ENCODE data around the gene WDFY4.

WDFY4 gene

DNA sequence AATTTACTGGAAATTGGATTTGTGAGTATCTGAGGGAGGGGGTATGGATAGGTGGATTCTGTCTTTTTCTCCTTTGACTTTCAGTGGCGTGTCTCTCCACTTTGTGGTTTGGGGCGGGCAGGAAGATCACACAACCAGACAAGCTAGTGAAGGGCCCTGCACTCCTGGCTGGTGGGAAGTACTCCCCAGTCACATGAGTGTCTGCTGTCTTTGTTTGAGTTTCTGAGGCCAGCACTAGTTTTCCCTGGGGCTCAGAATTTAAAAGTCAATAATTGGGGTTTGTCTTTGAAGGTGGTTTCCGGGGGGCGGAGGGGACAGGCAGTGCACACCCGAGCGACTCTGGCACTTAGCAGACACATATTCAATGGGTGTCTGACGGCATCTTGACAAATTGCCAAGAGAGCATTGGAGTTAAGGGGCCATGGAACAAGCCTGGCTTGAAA lies 120.1 kb downstream of the WDFY4 start:
- H3K36me3 ChIP-seq (ENCODE audit: low read length) = peaks cover 14% of the 10 kb centered on the region
- no peaks in the 10 kb centered on the region for H3K9me2 ChIP-seq (replicated peaks; ENCODE audit: insufficient read depth, low read length)
- no peak overlapping the region for H3K9ac ChIP-seq (ENCODE audit: low read length)
- H3K9me3 ChIP-seq (ENCODE audit: insufficient read depth, low read length) = no peaks in the 10 kb centered on the region
- TF ChIP-seq EZH2phosphoT487 (conservative IDR thresholded peaks at IDR 0.05; ENCODE audit: low read length) = no peak
- no peak for TF ChIP-seq CTCF (IDR thresholded peaks at IDR 0.05; ENCODE audit: insufficient read depth, low read length, poor library complexity, severe bottlenecking)
- H3K4me3 ChIP-seq (ENCODE audit: insufficient read depth, low read length, poor library complexity, severe bottlenecking) = no peak overlapping the region
- H3K27ac ChIP-seq (ENCODE audit: low read depth, low read length) = no peak overlapping the region
- H3K4me2 ChIP-seq (ENCODE audit: low read depth, low read length, poor library complexity, severe bottlenecking) = no peak overlapping the region
- no peak overlapping the region for H2AFZ ChIP-seq (ENCODE audit: low read depth, low read length, severe bottlenecking)
- H3K27me3 ChIP-seq (ENCODE audit: low read length) = no peaks in the 10 kb centered on the region
- no peaks in the 10 kb centered on the region for H3K79me2 ChIP-seq (ENCODE audit: insufficient read depth, low read length)
- H3F3A ChIP-seq (ENCODE audit: insufficient read depth) = no peaks in the 10 kb centered on the region
- no peaks in the 10 kb centered on the region for H4K20me1 ChIP-seq (ENCODE audit: low read depth, low read length)

- Histone ChIP-seq H4K20me1 (ENCODE audit: low read depth, low read length) (no peaks in the 10 kb centered on the region), H3K9me2 (replicated peaks; ENCODE audit: insufficient read depth, low read length) (no peaks in the 10 kb centered on the region), H3K9me3 (ENCODE audit: insufficient read depth, low read length) (no peaks in the 10 kb centered on the region), H3K79me2 (ENCODE audit: insufficient read depth, low read length) (no peaks in the 10 kb centered on the region), H3K4me3 (ENCODE audit: insufficient read depth, low read length, poor library complexity, severe bottlenecking) (no peak overlapping the region), H3K4me2 (ENCODE audit: low read depth, low read length, poor library complexity, severe bottlenecking) (no peak overlapping the region), H3K36me3 (ENCODE audit: low read length) (peaks cover 14% of the 10 kb centered on the region), H3F3A (ENCODE audit: insufficient read depth) (no peaks in the 10 kb centered on the region), H3K27ac (ENCODE audit: low read depth, low read length) (no peak overlapping the region), H3K9ac (ENCODE audit: low read length) (no peak overlapping the region), H3K27me3 (ENCODE audit: low read length) (no peaks in the 10 kb centered on the region), H2AFZ (ENCODE audit: low read depth, low read length, severe bottlenecking) (no peak overlapping the region)
- no peak for TF ChIP-seq EZH2phosphoT487 (conservative IDR thresholded peaks at IDR 0.05; ENCODE audit: low read length)
- TF ChIP-seq CTCF (IDR thresholded peaks at IDR 0.05; ENCODE audit: insufficient read depth, low read length, poor library complexity, severe bottlenecking) = no peak
Observed at GRCh38 chr10:48805411-48805810, 120.7 kb downstream of the WDFY4 start.

GRCh38 chr10:48805848-48806247 lies 121.2 kb downstream of the WDFY4 start:
- Histone ChIP-seq H3K79me2 (ENCODE audit: insufficient read depth, low read length) (no peaks in the 10 kb centered on the region), H2AFZ (ENCODE audit: low read depth, low read length, severe bottlenecking) (no peak overlapping the region), H3K9me2 (replicated peaks; ENCODE audit: insufficient read depth, low read length) (no peaks in the 10 kb centered on the region), H3K9ac (ENCODE audit: low read length) (no peak overlapping the region), H3K4me3 (ENCODE audit: insufficient read depth, low read length, poor library complexity, severe bottlenecking) (no peak overlapping the region), H3K36me3 (ENCODE audit: low read length) (peaks cover 14% of the 10 kb centered on the region), H3K9me3 (ENCODE audit: insufficient read depth, low read length) (no peaks in the 10 kb centered on the region), H3K27ac (ENCODE audit: low read depth, low read length) (no peak overlapping the region), H3K4me2 (ENCODE audit: low read depth, low read length, poor library complexity, severe bottlenecking) (no peak overlapping the region), H3F3A (ENCODE audit: insufficient read depth) (no peaks in the 10 kb centered on the region), H4K20me1 (ENCODE audit: low read depth, low read length) (no peaks in the 10 kb centered on the region), H3K27me3 (ENCODE audit: low read length) (no peaks in the 10 kb centered on the region)
- no peak for TF ChIP-seq EZH2phosphoT487 (conservative IDR thresholded peaks at IDR 0.05; ENCODE audit: low read length)
- TF ChIP-seq CTCF (IDR thresholded peaks at IDR 0.05; ENCODE audit: insufficient read depth, low read length, poor library complexity, severe bottlenecking) = no peak
